ENCODE data around the gene SEMA4B.

GRCh38 chr15:90184786-90185704 lies 16.1 kb upstream of the SEMA4B start:
- no peak for TF ChIP-seq POLR2A (IDR thresholded peaks at IDR 0.05)
- no peak for TF ChIP-seq CTCF (IDR thresholded peaks at IDR 0.05)

All from lower leg skin (tissue), 3 donors.